Umbilical cord (tissue), 2 donors: ENCODE measurements around the gene SYTL2. TPM values are rescaled to one million over a fixed set of nuclear protein-coding genes. Genes with fewer than 3 reads are reported as not detected.
A peak's percentile ranks its signal among the peaks of the same experiment; 100 is the strongest.

Experiments used
- DNase-seq: peaks from one replicate; pipeline ENCODE4 v3.0.0-alpha.2; 2015; ENCODE audit warnings: low spot score
- total RNA-seq: library from RNA; depleted of rRNA; stranded (reverse); fragments of >200 nt; gene quantifications from one replicate; pipeline ENCODE4 v1.2.3, GENCODE V29; 2014; ENCODE audit warnings: low replicate concordance; ENCODE audit not compliant: insufficient read depth

The SYTL2 gene
- total RNA-seq, 1 donor from 2014 or later, result 286 TPM

DNA sequence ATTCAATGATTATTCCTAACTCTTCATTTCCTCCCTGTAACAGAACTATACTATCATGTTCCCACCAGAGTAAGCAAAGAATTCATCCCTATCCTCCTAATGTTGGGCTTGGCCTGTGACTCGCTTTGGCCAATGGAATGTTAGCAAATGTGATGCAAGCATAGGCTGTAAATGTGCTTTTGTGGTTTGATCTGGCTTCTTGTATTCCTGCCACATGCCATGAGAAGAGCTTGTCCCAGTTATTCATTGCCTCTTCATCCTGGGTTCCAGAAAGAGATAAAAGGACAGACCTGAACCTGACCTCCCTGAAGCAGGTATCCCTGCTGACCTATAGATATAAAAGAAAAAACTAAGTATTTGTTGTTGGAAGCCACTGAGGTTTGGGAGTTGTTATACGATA, 51.0 kb downstream of the SYTL2 start:
- no peak for DNase-seq

DNA sequence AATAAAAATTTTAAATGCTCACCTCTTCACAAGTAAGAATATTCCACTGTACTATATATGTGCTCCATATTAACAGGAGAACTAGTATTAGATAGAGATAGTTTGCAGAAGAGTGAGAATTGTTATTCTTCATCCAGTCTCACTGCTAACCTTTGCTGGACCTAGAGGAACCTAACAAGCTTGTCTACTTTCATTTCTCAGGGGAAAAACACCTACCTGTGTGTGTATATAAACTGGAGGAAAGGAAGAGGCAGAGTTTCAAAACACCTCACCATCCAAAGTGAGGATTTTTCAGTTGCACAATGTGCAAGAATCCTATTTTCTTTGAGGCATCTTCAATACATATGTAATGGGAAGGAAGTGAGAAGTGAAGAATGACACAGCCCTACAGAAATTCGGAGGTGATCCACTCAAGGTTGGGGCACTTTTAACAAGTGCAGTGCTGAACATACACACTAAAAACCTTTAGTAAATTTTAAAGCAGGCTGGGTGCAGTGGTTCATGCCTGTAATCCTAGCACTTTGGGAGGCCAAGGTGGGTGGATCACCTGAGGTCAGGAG, 52.4 kb downstream of the SYTL2 start:
- DNase-seq, result no peak

DNA sequence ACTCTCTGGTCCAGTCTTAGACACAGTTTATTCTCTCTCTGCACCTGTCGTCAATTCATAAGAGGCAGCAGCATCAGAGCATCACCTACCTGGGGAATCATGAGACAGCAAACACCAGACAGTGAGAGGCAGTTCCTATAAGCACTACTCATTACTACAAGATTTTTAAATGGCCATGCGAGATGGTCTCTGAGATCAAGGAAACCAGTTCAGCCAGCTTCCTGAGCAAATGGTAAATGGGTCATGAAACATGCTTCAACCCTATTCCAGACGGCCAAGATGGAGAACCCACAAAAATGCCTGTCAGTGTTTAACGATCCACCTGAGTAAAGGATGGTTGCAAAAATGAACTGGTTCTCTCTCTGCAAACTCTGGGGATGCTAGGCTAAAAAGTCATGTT, 52.9 kb downstream of the SYTL2 start:
- no peak for DNase-seq

DNA sequence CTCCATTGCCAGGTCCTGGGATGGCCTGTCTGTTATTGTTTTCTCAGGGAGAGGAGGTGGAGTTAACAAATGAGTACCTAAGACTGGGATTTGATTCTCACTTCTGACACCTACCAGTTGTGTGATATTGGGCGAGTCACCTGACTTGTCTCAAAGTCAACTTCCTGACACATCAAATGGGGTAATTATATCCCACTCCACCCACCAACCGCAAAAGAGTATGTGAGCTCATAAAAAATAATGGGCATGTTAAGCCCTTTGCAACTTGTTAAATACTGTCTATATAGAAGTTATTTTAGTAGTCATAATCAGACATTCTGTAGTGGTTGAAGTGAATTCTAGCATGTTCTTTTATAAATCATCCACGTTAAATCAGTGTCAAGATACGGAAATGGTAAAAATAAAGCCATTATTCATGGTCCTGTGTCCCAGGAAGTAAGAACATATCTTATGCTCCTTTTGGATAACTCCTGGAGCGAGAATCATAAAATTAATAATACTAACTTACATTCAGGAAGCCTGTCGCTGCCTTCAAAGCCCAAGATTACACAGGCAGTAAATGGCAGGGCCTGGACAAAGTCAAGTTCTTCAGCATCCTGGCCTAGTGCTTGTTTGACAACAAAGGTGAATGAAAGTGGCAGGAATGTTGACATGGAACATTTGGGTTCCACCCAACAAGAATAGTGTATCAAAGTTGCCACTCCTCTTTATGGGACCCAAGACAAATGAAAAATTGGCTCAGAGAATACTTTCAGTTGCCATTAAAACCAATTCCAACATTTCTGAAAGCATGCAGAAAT, 54.3 kb downstream of the SYTL2 start:
- no peak for DNase-seq

DNA sequence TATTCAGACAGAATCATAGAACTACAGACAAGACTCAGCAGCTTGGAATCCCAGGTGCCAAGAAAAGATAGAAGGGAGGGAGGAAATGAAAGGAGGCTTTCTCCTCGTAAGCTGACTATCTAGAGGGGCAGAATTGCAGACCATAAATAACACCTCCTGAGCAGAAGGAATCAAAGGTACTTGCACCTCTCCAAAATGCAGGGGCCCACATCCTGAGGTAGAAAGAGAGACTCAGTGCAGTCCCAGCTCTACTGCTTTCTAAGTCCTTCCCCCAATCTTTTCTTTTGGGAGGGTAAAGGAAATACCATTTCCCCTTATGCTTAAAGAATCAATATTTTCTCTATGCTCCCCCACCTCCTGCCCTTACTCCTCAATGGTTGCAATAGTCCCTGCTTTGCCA, 55.2 kb downstream of the SYTL2 start:
- DNase-seq, result no peak

DNA sequence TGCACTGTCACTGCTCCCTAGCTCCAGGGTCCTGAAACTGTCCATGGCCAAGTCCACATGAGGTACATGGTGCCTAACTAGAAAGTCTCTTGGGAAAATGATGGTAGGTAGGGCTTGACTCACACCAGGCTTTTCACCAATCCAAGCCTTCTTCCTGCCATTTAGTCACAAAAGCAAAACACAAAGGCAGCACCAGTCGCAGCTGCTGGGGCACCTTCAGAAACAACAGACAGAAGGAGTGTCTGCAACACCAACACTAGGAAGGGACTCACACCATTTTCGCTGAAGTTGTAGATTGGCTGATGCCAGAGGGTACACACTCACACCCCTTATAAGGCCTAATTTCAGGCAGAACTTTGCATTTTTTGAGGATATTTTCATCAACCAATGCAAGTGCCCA, 55.7 kb downstream of the SYTL2 start:
- DNase-seq, result no peak

DNA sequence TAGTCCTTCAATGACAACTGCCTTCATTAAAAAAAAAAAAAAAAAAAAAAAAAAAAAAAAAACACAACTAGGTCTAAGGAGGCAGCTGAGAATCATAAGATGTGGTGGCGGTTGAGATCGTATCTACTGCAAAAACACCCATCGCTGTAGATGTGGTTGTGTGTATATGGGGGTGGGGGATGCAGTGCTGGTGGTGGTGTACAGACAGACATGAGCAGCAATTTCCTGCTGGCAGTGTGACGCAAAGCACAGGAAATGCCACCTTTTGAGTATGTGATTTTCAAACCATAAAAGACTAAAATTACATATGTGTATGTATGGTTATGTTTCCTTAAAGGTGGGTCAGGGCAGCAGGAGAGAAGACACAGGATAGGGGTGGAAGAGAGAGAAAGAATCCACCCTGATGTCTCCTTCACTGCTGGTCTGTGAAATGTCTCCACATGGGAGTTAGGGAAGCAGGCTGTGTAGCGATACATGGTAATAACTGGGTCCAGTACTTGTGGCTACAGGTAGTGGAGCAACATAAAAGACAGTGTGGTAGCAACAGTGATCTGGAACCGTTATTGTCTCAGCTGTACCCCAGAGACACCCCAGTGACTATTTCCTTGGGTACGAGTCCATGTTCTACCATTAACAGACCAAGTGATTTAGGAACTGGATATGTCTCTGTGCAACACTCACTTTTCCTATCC, 57.9 kb downstream of the SYTL2 start:
- DNase-seq, result no peak

DNA sequence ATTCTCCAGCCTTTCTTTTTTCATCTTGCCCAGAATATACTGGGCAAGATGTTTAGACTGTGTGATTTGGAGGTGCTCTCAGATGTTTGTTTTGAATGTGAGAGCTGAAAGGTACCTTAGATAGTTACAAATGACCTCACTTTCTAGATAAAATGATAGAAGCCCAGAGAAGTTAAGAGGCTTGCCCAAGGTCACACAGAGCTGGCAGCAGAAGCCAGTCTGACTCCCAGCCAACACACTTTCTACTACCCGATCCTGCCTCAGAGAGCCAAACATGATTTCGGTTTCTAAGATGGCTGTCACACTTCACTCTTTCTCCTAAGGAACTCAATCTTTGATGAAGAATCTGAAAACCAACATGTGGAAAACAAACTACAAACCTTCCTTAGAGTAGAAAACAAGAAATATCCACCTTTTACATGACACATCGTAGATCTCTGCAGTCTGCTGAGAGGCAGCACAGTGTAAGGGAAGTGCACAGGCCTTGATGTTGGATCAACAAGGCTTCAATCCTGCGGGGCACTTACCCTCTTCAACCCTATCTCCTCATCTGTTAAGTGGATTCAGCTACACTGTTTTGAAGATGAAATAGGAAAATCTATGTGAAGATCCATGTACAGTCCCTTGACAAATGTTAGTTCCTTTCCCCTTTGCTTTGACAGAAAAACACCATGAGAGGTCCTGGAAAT, 58.6 kb downstream of the SYTL2 start:
- DNase-seq, result no peak

DNA sequence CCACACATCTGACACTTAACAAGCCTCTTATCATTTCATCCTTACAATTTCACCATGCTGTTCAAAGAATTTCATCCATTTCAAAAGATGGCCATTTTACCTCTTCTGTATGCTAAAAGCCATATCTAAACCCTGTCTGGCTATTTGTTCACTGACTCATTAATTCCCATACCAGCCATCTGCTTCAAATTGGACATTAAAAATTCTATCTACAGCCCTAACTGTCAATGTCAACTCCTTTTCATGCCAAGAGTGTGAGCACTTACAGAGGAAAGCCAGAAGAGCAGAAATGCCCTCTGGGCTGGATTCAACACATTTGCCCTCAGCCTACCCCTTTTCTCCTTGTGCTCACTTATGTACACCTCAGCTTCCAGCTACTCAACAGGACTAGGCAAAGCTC, 59.2 kb downstream of the SYTL2 start:
- peak; percentile 56 for DNase-seq

DNA sequence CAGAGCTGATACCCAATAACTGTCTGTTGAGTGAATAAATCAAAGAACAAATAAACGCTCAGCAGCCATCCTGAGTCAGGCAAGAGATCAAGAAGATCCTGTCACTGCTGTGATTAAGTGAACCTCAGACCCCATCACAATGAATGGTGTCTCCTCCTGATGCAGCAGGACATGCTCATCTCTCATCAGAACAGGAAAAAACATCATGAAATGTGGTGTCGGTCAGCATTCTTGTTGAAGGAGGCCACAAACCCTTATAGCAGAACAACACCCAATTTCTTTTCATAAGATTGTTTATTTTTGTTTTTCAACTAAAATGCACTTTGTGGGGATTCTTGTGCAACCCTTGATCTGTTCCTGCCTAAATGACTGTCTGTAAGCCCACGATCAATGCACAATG, 60.3 kb downstream of the SYTL2 start:
- DNase-seq, result no peak

DNA sequence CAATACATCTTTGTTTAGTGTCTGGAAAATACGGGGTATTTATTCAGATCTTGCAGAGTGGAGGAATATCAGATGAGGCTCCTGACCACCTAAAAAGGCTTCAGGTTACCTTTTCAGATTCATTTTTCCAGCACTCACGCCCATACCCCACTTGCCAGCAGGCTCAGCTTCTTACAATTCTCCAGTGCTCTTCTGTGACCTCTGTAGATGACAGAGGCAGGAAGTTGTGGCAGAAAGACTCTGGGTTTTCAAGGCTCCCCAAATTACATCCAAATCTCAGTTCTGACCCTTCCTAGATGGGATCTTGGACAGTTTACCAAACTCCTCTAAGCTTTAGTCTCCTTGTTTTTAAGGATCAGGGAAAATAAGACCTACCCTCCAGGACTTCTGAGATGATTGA, 61.1 kb downstream of the SYTL2 start:
- no peak for DNase-seq

DNA sequence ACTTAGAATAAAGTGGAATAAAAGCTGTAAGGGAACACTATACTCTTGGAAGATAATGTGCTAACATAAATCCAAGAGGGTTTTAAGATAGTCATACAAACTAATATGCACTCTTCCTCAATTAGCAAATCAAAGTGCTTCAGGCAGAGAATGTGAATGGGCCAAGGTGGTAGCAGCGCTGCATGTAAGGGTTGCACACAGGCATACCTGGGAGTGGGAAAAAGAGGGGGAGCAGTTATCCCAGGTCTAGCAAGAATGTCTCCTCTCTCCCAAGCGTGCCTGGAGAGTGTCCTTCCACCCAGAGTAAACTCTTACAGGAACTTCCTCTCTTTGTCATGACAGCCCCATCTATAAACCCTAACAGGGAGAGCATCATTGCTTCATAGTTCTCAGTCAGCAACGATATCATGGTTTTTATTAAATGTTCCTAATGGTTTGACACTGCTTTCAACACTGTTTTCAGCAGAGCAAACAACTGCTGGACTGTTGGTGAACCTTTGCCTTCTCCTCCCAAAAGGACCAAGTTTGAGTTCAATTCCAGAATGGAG, 61.6 kb downstream of the SYTL2 start:
- DNase-seq, result no peak

DNA sequence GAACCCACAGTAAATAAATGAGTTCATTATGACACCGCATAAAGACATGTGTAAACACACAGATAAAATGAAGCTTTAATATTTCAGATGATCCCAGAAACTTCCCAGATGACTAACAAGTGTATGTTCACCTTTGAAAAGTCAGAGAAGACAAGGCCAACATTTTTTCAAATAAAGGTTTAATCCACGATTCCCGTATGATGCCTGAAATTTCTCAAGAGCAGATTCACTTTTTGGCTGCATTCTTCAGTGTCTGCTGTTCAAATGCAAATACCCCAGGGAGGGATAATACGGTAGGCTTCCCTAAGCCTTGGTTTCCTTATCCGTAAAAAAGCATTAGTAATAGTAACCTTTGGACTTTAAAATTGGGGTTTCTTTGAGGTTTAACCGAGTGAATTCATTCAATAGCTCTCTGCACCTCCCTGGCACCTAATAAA, 62.5 kb downstream of the SYTL2 start:
- peak; percentile 63 for DNase-seq

DNA sequence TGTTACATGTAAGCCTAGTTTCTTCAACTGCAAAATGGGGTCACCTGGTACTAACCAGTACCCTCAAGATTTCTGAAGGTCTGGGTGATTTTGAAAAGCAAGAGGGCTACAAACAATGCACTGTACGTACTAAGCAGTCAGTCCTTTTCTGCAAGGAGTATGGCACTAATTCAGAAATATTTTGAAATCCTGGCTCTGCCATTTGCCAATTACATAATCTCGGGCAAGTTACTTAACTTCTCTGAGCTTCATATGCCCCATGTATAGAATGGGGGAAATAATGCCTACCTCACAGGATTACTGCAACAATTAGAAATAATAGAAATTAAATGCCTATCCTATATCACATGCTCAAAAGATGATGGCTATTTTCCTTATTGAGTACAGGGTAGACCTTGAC, 64.3 kb downstream of the SYTL2 start:
- no peak for DNase-seq

DNA sequence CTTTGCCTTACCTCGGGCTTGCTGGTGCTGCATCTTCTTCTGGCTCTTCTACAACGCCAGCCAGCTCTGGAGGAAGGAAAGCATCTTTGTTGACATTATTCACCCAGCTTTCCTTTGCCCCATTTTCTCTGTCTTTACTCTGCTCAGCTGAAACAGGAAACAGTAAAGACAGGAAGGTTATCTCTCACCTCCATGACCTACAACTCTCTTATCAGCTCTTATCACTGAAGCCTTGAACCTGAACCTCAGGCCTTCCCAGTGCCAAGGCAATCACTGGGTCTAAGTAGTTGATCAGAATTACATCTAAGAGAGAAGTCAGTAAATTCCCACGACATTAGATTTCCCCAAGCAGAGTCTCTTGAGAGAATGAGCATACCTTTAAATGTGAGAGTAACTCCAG, 65.3 kb downstream of the SYTL2 start:
- no peak for DNase-seq

DNA sequence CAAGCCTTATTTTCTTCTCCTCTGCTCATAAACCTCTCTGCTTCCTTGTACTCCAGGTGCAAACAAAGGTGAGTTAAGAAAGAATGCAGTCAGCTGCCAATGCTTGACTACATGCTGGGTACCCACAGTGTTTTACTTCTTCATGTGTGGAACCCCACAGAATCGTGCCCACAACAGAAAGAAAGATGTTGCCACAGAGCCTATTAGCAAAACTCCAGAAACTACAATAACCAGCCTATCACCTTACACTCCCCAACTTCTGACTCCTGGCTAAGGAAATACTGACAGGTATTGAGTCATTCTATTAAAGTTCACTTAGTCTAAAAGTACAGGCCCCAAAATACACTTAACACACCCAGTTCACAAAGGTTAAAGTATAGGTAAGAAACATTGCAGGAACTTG, 68.1 kb downstream of the SYTL2 start:
- no peak for DNase-seq

DNA sequence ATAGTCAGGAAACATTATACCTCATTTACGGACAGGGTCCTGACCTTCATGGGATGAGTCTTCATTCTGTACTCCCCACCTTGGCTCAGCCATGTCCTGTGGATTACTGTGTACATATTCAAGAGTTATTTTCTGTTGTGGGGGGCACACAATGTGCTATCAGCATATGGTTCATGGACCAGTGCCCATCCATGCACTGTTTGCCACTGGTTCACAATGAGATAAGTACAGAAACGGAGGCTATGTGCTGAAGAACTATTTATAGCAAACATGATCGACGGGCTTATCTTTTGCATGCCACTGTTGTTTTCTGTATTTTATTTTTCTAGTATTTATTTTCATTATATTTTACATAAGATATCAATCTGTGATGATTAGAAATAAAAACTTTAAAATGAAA, 68.6 kb downstream of the SYTL2 start:
- DNase-seq, result no peak

DNA sequence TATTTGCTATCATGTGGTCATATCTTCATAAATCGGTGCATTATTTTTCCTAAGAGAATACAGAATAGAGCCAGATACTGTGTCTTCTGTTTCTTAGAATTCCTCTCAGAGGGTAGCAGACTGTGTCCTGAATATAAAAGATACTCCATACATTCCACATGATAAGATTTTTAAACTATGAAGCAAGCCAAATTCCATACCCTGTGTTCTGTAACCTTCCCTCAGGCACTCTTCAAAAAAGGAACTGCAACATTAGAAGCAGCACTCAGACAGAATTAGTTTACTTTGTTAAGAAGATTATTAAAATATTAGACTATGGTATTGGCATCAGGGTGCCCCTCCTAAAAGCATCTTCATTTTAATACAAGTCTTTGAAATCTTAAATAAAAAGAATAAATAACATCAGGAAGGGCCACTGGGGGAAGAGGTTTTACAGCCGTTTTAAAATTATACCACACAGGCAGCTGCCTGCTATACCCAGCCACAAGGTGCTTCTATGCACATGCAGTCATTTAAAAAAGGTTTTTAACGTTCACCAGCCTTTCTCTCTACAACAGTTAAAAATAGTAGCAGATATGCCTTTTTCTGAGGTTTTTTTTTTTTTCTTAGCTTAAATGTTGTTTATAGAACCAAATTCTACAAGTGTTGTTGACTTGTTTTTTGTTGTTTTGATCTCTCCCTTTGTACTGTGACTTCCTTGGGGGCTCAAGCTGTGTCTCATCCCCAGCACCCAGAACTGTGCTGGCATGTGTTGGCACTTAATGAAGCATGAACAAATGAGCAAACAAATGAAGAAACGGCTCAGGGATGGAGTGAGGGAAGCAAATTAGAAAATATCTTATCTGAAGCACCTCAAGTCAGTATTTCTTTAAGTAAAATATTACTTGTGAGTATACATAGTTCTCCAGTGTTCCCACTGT, 70.2 kb downstream of the SYTL2 start:
- DNase-seq, result peak; percentile 54

DNA sequence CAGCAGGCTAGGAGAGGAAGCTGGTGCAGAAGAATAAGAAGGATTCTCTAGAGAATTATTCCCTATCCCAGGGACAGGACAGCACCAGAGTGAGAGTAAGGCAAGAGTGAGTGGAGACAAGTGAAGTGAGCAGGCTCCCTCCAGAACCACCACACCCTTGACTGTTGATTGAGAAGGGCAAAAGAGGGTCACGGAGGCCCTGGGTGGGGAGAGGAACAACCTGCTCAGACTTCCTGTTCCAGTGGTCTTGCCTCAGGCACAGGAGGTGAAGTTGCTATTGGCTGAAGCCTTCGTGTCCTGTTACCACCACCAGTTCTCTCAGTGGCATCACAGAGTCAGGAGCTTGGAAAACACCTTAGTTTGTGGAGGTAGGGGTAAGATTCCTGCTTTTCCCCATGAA, 73.2 kb downstream of the SYTL2 start:
- no peak for DNase-seq

DNA sequence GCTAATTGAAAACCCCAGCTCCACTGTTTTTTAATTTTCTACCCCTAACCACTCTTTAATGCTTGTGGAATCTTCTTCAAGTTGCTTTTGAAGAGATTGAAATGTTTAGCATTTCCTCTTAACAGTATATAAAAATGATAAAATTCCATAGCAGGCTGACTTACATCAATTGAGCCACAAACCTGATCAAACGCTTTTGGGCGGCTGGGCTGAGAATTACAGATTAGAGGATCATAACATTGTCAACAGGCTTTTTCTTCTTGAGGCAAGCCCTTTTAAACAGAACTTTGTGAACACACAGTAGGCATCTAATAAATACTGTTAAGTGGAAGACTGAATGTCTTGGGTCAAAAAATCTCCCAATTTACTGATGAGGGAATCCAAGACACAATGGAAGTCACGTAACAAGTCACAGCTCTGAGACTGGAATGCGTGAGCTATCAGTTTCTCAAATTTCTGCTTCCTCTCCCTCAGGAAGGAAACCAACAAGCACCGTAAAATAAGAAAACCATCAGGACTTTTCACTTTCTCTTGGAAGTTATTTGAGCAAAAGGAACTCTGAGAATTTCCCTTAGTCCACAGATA, 75.0 kb downstream of the SYTL2 start:
- peak; percentile 63 for DNase-seq

DNA sequence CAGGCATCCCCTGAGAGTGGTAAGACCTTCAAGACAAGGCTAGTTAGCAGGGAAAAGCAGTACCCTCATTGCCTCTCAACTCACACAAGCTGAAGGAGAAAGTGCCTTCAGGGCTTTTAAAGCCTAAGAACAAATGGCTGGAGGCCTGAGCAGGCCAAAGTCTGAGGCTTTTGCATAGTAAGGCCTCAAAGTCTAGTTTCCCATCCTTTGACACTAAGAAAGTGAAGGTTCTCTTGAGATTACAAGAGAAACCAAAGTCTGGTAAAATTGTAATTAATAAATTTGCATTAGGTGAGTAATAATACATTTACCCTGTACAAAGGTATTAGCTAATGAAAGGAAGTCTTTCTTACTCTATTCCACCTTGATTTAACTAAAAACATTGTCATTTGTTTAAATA, 78.0 kb downstream of the SYTL2 start:
- DNase-seq, result no peak
